ENCODE results near the gene MICAL2.

Gene MICAL2

DNA sequence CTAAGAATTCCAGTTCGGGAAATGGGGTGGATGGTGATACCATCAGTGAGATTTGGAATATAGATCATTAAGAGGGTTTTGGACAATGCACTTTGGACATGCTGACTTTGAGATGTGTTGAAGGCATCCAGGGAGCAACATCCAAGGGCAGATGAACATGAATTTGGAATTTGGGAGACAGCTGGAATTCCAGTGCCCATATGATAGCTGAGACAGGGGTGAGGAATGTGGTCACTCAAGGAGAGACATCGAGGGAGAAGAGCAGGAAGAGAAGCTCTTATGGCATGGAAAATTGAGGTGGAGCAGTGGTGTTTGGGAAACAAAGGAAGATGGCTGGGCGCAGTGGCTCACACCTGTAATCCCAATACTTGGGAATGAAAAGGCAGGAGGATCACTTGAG is 11.8 kb upstream of the MICAL2 start:
- no peak for DNase-seq

- no peak for DNase-seq
Observed at GRCh38 chr11:12099132-12099873, 11.1 kb upstream of the MICAL2 start.

DNA sequence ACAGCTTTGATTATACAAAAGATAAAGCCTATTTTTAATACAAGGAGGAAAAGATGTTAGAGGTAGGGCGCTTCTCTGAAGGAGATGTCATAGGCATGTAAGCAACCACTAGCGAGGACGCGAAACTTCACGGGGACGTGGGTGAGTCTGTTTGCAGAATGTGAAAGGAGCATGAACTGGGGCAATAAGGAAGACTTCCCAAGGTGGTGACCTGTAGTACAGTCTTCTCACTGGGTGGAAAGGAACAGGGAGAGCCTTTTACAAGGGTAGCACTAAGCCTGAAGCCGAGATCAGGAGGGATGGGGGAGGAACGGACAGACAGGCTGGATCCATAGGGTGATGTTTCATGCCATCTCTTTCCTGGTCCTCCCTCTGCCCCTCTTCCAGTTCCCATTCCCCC is 10.0 kb upstream of the MICAL2 start:
- DNase-seq, result no peak

DNA sequence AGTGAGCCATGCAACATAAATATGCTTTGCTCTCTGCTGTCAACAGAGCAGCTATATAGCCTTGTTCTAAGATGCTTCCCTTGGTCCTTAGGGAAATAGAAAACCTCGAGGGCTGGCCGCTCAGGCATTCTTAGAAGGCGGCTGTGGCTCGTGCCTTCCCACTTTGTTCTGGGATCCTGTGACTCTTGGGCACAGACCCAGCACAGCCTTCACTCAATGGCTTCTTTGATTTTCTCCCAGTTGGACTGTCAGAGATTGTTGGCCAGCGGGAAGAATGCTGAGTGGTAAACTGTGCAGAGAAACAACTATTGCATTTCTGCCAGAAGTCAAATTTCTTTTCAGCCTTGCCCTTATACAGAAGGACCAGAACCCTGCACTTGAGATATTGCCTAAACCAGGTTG is 9.5 kb upstream of the MICAL2 start:
- DNase-seq, result no peak

- no peak for DNase-seq
Observed at GRCh38 chr11:12101318-12101717, 9.1 kb upstream of the MICAL2 start.

GRCh38 chr11:12102588-12103410 is 7.6 kb upstream of the MICAL2 start:
- DNase-seq, result no peak

DNA sequence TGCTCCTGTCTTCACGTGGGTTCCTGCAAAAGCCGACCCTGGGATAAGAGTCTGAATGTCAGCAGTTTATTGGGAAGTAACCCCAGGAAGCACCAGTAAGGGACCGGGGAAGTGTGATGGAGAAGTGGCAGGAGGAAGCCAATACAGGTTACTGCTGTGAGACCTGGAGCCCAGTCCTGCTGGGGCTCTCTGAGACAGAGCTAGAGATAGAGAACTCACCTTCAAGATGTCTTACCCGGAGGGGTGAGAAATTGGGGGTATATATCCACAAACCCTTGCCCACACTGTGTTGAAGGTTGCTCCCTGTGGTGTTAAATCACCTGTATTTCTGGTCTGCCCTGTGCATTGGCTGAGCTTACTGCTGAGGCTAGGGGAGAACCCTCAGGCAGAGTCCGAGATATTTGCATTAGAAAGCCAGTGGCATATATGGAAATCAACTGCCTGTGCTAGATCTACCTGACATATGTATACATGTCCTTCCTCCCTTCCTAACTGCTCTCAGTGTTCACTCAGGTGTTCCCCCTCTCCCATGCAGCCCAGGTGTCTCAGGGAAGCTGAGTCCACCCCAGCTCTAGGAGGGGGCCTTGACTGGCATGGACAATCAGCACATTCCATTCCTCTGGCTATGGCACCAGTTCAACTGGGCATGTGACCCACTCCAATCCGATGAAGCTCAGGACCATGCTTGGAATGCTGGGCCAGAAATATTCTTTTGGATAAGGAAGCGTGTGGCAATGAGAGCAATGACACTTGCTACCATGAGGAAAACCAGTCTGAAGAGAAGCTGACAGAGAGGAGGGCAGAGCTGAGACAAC is 6.8 kb upstream of the MICAL2 start:
- DNase-seq, result no peak

DNA sequence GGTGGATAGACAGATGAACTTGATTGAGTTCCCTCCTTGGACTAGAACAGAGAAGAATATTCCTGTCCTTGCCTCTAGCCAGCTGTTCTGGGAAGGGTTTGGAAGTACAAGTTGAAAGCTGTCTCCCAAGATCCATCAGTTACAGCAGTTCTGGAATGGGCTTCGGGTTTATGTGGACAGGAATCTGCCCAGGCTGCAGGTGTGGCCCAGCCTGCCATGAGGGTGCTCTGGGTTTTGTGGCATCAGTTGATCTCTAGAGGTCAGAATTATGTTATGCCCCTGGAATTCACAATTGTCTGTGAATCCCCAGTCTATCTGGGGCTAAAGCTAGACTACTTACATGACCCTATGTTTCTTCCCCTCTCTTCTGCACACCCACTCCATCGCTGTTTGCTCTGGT is 4.9 kb upstream of the MICAL2 start:
- DNase-seq, result no peak

DNA sequence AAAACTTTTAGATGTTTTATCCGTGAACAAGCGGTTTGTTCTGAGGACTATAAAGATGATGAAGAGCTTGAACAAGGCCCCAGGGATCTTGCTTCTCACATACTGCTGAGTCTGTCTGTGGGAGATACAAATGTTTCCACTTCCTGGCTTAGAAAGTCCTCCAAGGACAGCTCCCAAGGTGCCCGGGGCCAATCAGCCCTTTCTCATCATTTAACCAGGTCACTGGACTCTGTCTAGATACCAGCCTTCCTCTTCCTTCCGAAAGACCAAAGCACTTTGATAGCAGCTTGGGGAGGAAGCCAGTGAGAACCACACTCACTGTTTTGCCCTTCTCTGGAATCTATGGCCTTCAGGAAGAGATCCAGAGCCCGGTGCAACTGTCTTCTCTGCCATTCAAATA is 4.3 kb upstream of the MICAL2 start:
- no peak for DNase-seq

DNA sequence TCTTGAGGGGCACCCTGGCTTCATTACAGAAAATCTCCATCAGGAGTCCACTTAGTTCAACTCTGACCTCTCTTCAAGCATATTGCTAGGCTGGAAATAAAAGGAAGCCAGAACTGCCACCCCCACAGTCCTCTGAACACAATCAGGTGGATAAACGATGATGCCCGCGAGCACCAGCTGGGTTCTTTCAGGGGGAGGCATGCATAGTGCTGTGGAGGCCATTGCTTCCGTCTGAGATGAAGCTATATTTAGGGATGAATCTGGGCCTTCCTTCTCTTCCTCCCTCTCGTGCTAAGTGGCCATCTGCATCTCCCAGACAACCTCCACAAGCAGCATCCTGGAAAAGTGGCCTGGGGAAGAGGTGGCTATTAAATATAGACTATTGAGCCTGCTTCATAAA is 3.9 kb upstream of the MICAL2 start:
- no peak for DNase-seq

DNA sequence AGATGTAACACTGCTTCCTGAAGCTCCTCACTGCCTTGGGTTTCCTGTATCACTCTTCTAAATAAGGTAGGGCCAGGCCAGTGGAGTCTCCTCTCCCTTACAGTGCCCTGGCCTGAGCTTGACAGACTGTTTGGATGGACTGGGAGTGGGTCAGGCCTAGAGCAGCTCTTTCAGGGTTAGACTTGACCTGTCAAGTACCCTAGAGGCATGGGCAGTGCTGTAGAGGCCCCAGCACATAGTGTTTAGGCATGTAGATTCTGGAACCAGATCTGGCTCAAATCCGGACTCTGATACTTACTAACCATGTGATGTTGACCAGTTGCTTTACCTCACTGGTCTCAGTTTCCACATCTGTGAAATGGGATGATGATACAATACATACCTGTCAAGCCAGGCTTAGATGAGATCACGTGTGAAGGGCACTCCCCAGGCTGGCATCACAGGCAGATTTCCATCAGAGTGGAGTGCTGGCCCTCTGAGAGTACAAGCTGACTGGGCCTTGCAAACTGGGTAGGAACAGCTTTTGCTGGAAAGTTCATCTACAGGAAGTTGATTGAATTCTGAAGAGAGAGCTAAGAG is 1.4 kb upstream of the MICAL2 start:
- no peak for DNase-seq

GRCh38 chr11:12109591-12110196 is 696 bp upstream of the MICAL2 start:
- no peak for DNase-seq

DNA sequence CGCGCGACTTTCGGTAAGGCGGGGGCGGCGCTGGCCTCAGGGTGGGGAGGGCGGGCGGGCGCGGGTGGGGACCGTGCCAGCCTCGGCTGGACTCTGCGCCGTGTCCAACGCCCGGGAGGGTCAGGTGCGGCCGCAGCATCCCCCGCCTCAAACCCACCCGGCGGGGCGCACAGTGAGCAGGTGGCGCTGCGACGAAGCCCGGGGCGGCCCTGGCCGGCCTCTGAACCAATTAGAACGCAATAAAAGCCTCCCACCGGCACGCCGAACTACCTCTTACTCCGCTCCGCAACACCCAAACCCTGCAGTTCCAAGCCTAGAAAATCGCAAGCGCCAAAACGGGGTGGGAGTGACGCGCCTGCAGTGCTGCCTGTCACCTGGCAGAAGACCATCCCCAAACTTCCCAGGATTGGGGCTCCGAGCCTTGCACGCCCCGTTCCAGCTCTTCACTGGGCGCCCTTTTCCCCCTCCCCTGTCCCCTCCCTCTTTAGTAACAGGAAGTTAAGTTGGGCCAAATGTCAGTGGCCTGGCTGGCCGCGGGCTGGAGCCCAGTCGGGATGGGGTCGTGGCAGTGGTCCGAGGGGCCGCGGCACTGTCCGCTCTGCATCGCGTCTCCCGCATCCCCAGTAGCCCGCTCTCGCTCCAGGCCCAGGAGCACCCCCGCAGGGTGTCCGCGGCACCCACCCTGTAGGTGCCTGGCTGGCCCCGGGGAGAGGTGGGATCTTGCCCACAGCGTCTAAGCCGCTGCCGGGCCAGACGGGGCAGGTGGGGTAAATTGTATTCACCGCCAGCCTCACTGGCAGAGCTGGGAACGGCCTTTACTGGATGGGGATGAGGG is 541 bp downstream of the MICAL2 start:
- no peak for DNase-seq

- DNase-seq, result no peak
Observed at GRCh38 chr11:12111549-12112520, 1.4 kb downstream of the MICAL2 start.

DNA sequence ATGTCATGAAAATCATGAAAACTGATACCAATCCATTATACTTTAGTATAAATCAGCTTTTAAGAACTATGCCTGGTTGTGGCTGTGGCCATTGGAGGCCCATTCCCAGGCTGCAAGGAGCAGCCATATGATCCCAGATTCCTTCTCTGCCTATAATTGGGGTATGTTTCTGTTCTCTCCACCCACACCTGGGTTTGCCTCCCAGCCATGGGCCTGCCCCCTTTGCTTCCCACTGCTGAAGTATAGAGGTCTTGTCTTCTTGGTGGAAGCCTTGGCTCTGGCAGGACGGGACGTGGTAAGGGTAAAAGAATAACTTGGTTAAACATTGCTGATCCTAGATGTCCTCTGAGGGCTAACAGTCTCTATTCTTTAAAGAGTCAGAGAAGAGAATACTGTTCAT is 2.4 kb downstream of the MICAL2 start:
- no peak for DNase-seq

DNA sequence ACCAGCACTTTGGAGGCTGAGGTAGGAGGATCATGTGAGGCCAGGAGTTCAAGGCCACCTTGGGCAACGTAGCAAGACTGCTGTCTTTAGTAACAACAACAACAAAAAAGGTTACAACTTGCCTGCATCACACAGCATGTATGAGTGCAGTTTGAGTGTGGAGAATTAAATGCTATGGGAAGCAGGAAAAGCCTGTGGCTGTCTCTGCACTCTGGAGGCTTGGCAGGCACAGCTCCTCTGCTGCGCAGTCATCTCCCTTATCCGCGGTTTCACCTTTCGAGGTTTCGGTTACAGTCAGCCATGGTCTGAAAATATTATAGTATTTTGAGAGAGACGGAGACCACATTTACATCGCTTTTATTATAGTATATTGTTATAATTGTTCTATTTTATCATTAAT is 2.9 kb downstream of the MICAL2 start:
- no peak for DNase-seq

GRCh38 chr11:12114193-12115033 is 4.0 kb downstream of the MICAL2 start:
- no peak for DNase-seq

DNA sequence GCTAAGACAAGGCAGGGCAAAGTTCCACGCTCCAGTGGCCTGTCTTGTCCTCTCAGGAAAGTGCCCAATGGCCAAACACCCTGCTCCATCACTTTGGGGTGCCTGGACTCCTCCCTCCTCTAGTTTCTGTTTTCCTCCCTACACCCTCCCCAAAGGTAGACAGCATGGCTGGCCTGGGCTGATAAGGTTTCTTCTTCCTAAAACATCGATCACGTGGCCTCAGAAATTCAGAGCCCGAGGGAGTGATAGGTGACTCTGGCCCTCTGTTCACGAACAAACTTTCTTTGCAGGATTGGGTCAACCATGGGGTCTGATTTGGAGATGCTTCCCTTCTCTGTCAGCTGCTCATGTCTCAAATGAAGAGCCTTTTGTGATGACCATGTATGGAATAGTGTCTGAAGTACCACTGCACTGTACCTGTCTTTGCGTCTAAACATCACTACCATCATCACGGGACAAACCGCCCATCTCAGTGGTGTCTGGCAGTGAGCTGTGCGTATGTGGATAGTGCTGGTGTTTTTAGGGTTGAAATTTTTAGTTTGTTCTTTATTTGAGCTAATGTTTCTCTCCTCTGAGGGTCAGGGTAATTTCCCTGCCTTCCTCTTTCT is 6.1 kb downstream of the MICAL2 start:
- no peak for DNase-seq

GRCh38 chr11:12117200-12117599 is 6.8 kb downstream of the MICAL2 start:
- no peak for DNase-seq

Data from NCI-H187 (cell line).